ENCODE measurements around the gene ADAM15.

The ADAM15 gene

GRCh38 chr1:155012776-155013602 lies 38.1 kb upstream of the ADAM15 start:
- H4K8ac ChIP-seq (ENCODE audit: low read length) = no peak overlapping the region
- peaks cover 34% of the 10 kb centered on the region for H3K79me1 ChIP-seq (replicated peaks; ENCODE audit: low read length, poor library complexity, severe bottlenecking)
- H2BK120ac ChIP-seq (ENCODE audit: low read depth, low read length) = no peak overlapping the region
- no peak overlapping the region for H3K23ac ChIP-seq (ENCODE audit: low read length in 2 of 2)
- no peak overlapping the region for H2BK12ac ChIP-seq (ENCODE audit: low read length in 2 of 2)
- no peak overlapping the region for H3K9ac ChIP-seq (ENCODE audit: low read length)
- H2AK5ac ChIP-seq (ENCODE audit: low read length, severe bottlenecking) = no peak overlapping the region
- H2BK5ac ChIP-seq (ENCODE audit: low read depth, low read length, poor library complexity, severe bottlenecking) = no peak overlapping the region
- no peak overlapping the region for H4K91ac ChIP-seq (ENCODE audit: low read length)
- no peak overlapping the region for H3K27ac ChIP-seq (ENCODE audit: low read length, poor library complexity, severe bottlenecking)
- H3K4me2 ChIP-seq (ENCODE audit: low read length, poor library complexity, severe bottlenecking) = no peak overlapping the region
- no peak overlapping the region for H2AFZ ChIP-seq (ENCODE audit: low read depth, low read length)
- DNase-seq = no peak
- no peak overlapping the region for H3K18ac ChIP-seq (ENCODE audit: low read depth in 1 of 2, low read length in 2 of 2)
- no peak overlapping the region for H3K14ac ChIP-seq (ENCODE audit: low read length in 2 of 2)
- H3K4me1 ChIP-seq (ENCODE audit: control insufficient read depth, insufficient read depth, low read depth, low read length) = peaks cover 28% of the 10 kb centered on the region
- WGBS = 83% methylated on average over 1 of the region's 3 CpGs
- H2BK15ac ChIP-seq (ENCODE audit: low read depth, poor library complexity, severe bottlenecking) = no peak overlapping the region
- no peaks in the 10 kb centered on the region for H3K27me3 ChIP-seq (ENCODE audit: control insufficient read depth in 1 of 2, insufficient read depth in 1 of 2, low read length in 2 of 2)
- peaks cover 34 to 85% of the 10 kb centered on the region in 2 experiments for H3K36me3 ChIP-seq (ENCODE audit: control insufficient read depth in 1 of 2, insufficient read depth in 2 of 2, low read depth in 1 of 2, low read length in 2 of 2)
- no peak overlapping the region for H3K4ac ChIP-seq (ENCODE audit: low read depth in 1 of 2, low read length in 2 of 2)
- H3K9me3 ChIP-seq (ENCODE audit: control insufficient read depth, low read length) = no peaks in the 10 kb centered on the region
- no peak overlapping the region for H3K4me3 ChIP-seq (ENCODE audit: insufficient read depth in 1 of 2, low read depth in 1 of 2, low read length in 2 of 2)

DNA sequence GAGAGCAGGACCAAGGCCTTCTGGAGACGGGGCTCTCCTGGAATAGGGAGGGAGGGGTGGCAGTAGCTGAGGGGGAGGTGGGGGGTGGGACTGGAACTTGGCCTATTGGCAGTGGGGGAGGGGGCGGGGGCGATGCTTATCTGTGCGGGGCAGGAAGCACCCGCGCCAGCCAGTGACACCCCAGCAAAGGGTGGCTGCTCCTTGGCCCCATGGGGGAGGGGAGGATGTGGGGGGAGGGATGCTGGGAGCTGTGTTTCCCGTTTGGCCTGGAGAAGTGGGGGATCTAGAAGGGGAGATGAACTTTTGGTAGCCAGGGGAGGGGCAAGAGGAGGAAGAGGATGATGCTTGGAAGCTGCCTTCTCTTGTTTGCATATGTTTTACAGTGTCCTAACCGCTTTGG lies 37.5 kb upstream of the ADAM15 start:
- Histone ChIP-seq H3K79me1 (replicated peaks; ENCODE audit: low read length, poor library complexity, severe bottlenecking) (peaks cover 31% of the 10 kb centered on the region), H4K91ac (ENCODE audit: low read length) (no peak overlapping the region), H2BK5ac (ENCODE audit: low read depth, low read length, poor library complexity, severe bottlenecking) (no peak overlapping the region), H3K4me3 (ENCODE audit: insufficient read depth in 1 of 2, low read depth in 1 of 2, low read length in 2 of 2) (no peak overlapping the region), H2AFZ (ENCODE audit: low read depth, low read length) (no peak overlapping the region), H3K9me3 (ENCODE audit: control insufficient read depth, low read length) (no peaks in the 10 kb centered on the region), H2BK12ac (ENCODE audit: low read length in 2 of 2) (no peak overlapping the region), H3K23ac (ENCODE audit: low read length in 2 of 2) (no peak overlapping the region), H3K36me3 (ENCODE audit: control insufficient read depth in 1 of 2, insufficient read depth in 2 of 2, low read depth in 1 of 2, low read length in 2 of 2) (peaks cover 34 to 79% of the 10 kb centered on the region in 2 experiments), H3K4me2 (ENCODE audit: low read length, poor library complexity, severe bottlenecking) (no peak overlapping the region), H3K27ac (ENCODE audit: low read length, poor library complexity, severe bottlenecking) (no peak overlapping the region), H3K27me3 (ENCODE audit: control insufficient read depth in 1 of 2, insufficient read depth in 1 of 2, low read length in 2 of 2) (no peaks in the 10 kb centered on the region), H2AK5ac (ENCODE audit: low read length, severe bottlenecking) (no peak overlapping the region), H3K4me1 (ENCODE audit: control insufficient read depth, insufficient read depth, low read depth, low read length) (peaks cover 28% of the 10 kb centered on the region), H3K4ac (ENCODE audit: low read depth in 1 of 2, low read length in 2 of 2) (no peak overlapping the region), H3K14ac (ENCODE audit: low read length in 2 of 2) (no peak overlapping the region), H4K8ac (ENCODE audit: low read length) (no peak overlapping the region), H2BK120ac (ENCODE audit: low read depth, low read length) (peak overlapping the region; percentile 38), H2BK15ac (ENCODE audit: low read depth, poor library complexity, severe bottlenecking) (no peak overlapping the region), H3K18ac (ENCODE audit: low read depth in 1 of 2, low read length in 2 of 2) (no peak overlapping the region), H3K9ac (ENCODE audit: low read length) (no peak overlapping the region)
- 74% methylated on average over 8 of the region's 8 CpGs for WGBS
- no peak for DNase-seq

GRCh38 chr1:155014709-155015508 lies 36.2 kb upstream of the ADAM15 start:
- no peak overlapping the region for H3K23ac ChIP-seq (ENCODE audit: low read length in 2 of 2)
- H3K9ac ChIP-seq (ENCODE audit: low read length) = no peak overlapping the region
- no peak overlapping the region for H2AK5ac ChIP-seq (ENCODE audit: low read length, severe bottlenecking)
- H2BK15ac ChIP-seq (ENCODE audit: low read depth, poor library complexity, severe bottlenecking) = no peak overlapping the region
- H2BK120ac ChIP-seq (ENCODE audit: low read depth, low read length) = no peak overlapping the region
- no peak overlapping the region for H3K18ac ChIP-seq (ENCODE audit: low read depth in 1 of 2, low read length in 2 of 2)
- H3K4ac ChIP-seq (ENCODE audit: low read depth in 1 of 2, low read length in 2 of 2) = no peak overlapping the region
- WGBS = 96% methylated on average over 31 of the region's 31 CpGs
- no peak overlapping the region for H3K14ac ChIP-seq (ENCODE audit: low read length in 2 of 2)
- H4K91ac ChIP-seq (ENCODE audit: low read length) = no peak overlapping the region
- peaks cover 34 to 66% of the 10 kb centered on the region in 2 experiments for H3K36me3 ChIP-seq (ENCODE audit: control insufficient read depth in 1 of 2, insufficient read depth in 2 of 2, low read depth in 1 of 2, low read length in 2 of 2)
- no peak overlapping the region for H4K8ac ChIP-seq (ENCODE audit: low read length)
- no peak overlapping the region for H2AFZ ChIP-seq (ENCODE audit: low read depth, low read length)
- H3K9me3 ChIP-seq (ENCODE audit: control insufficient read depth, low read length) = no peaks in the 10 kb centered on the region
- H3K4me1 ChIP-seq (ENCODE audit: control insufficient read depth, insufficient read depth, low read depth, low read length) = peaks cover 35% of the 10 kb centered on the region
- DNase-seq = no peak
- H2BK5ac ChIP-seq (ENCODE audit: low read depth, low read length, poor library complexity, severe bottlenecking) = no peak overlapping the region
- no peak overlapping the region for H2BK12ac ChIP-seq (ENCODE audit: low read length in 2 of 2)
- no peak overlapping the region for H3K4me2 ChIP-seq (ENCODE audit: low read length, poor library complexity, severe bottlenecking)
- H3K4me3 ChIP-seq (ENCODE audit: insufficient read depth in 1 of 2, low read depth in 1 of 2, low read length in 2 of 2) = no peak overlapping the region
- H3K27me3 ChIP-seq (ENCODE audit: control insufficient read depth in 1 of 2, insufficient read depth in 1 of 2, low read length in 2 of 2) = no peaks in the 10 kb centered on the region
- peaks cover 28% of the 10 kb centered on the region for H3K79me1 ChIP-seq (replicated peaks; ENCODE audit: low read length, poor library complexity, severe bottlenecking)
- H3K27ac ChIP-seq (ENCODE audit: low read length, poor library complexity, severe bottlenecking) = no peak overlapping the region

GRCh38 chr1:155015527-155016230 lies 35.4 kb upstream of the ADAM15 start:
- Histone ChIP-seq H4K8ac (ENCODE audit: low read length) (no peak overlapping the region), H3K4me3 (ENCODE audit: insufficient read depth in 1 of 2, low read depth in 1 of 2, low read length in 2 of 2) (no peak overlapping the region), H3K23ac (ENCODE audit: low read length in 2 of 2) (no peak overlapping the region), H3K27ac (ENCODE audit: low read length, poor library complexity, severe bottlenecking) (no peak overlapping the region), H3K4me1 (ENCODE audit: control insufficient read depth, insufficient read depth, low read depth, low read length) (peaks cover 35% of the 10 kb centered on the region), H3K27me3 (ENCODE audit: control insufficient read depth in 1 of 2, insufficient read depth in 1 of 2, low read length in 2 of 2) (no peaks in the 10 kb centered on the region), H2BK5ac (ENCODE audit: low read depth, low read length, poor library complexity, severe bottlenecking) (no peak overlapping the region), H3K79me1 (replicated peaks; ENCODE audit: low read length, poor library complexity, severe bottlenecking) (peaks cover 23% of the 10 kb centered on the region), H2AFZ (ENCODE audit: low read depth, low read length) (no peak overlapping the region), H3K18ac (ENCODE audit: low read depth in 1 of 2, low read length in 2 of 2) (no peak overlapping the region), H3K36me3 (ENCODE audit: control insufficient read depth in 1 of 2, insufficient read depth in 2 of 2, low read depth in 1 of 2, low read length in 2 of 2) (peaks cover 34 to 58% of the 10 kb centered on the region in 2 experiments), H2BK15ac (ENCODE audit: low read depth, poor library complexity, severe bottlenecking) (no peak overlapping the region), H2AK5ac (ENCODE audit: low read length, severe bottlenecking) (no peak overlapping the region), H2BK120ac (ENCODE audit: low read depth, low read length) (no peak overlapping the region), H3K9me3 (ENCODE audit: control insufficient read depth, low read length) (no peaks in the 10 kb centered on the region), H3K4me2 (ENCODE audit: low read length, poor library complexity, severe bottlenecking) (no peak overlapping the region), H3K14ac (ENCODE audit: low read length in 2 of 2) (no peak overlapping the region), H3K4ac (ENCODE audit: low read depth in 1 of 2, low read length in 2 of 2) (no peak overlapping the region), H4K91ac (ENCODE audit: low read length) (no peak overlapping the region), H2BK12ac (ENCODE audit: low read length in 2 of 2) (no peak overlapping the region), H3K9ac (ENCODE audit: low read length) (no peak overlapping the region)
- 93% methylated on average over 16 of the region's 16 CpGs for WGBS
- no peak for DNase-seq
